A673 (cell line): ENCODE results near the gene LPAR2. TPM values are rescaled to one million over a fixed set of nuclear protein-coding genes. Genes with fewer than 3 reads are reported as not detected.
"Not testable (repeated sequence)": the region's sequence is repeated elsewhere in the genome, so short reads cannot be mapped to it uniquely, and the experiment has no call there.

ENCODE experiments used
- BruUV-seq: library from RNA; stranded (reverse); fragments of 400-500 nt; replicated peaks from 2 replicates; lab custom pipeline; 2021; lab: Mats Ljungman, UMichigan
- CTCF ChIA-PET: fragments of 300-600 bp; sonication (Branson Sonifier 250); formaldehyde crosslinking; loops from one replicate; lab custom pipeline; 2022; ENCODE audit warnings: antibody characterized with exemption; lab: Charles Lee
- POLR2A ChIA-PET: fragments of 300-600 bp; sonication (Branson Sonifier 250); formaldehyde crosslinking; loops from one replicate; lab custom pipeline; 2022; ENCODE audit warnings: antibody characterized with exemption; ENCODE audit not compliant: low non-redundant PET; lab: Charles Lee
- DNase-seq: peaks from one replicate; pipeline ENCODE4 v3.0.0-alpha.2; 2015; ENCODE audit warnings: low spot score
- H3K27ac ChIP-seq: fragments of 200-600 bp; sonication (generic); 2 replicates; pipeline ENCODE4 v1.5.1; 2016; ENCODE audit warnings: mixed run types, low read depth, mild to moderate bottlenecking, mixed read lengths, antibody characterized with exemption, low read length; ENCODE audit not compliant: poor library complexity, severe bottlenecking
- H3K27me3 ChIP-seq: fragments of 200-600 bp; sonication (generic); replicated peaks from 2 replicates; pipeline ENCODE4 v1.6.1; 2017; ENCODE audit warnings: mixed run types, low read depth, mild to moderate bottlenecking, mixed read lengths, antibody characterized with exemption, low read length; ENCODE audit not compliant: insufficient read depth, poor library complexity
- H3K36me3 ChIP-seq: fragments of 200-600 bp; sonication (generic); 2 replicates; pipeline ENCODE4 v1.6.1; 2016; ENCODE audit warnings: mixed run types, mild to moderate bottlenecking, mixed read lengths, antibody characterized with exemption, low read length; ENCODE audit not compliant: insufficient read depth, poor library complexity, severe bottlenecking
- H3K4me1 ChIP-seq: fragments of 200-600 bp; sonication (generic); 2 replicates; pipeline ENCODE4 v1.6.1; 2017; ENCODE audit warnings: mixed run types, mild to moderate bottlenecking, mixed read lengths, antibody characterized with exemption, low read length; ENCODE audit not compliant: insufficient read depth, poor library complexity, severe bottlenecking
- H3K4me3 ChIP-seq: fragments of 200-600 bp; sonication (generic); 2 replicates; pipeline ENCODE4 v1.5.1; 2016; ENCODE audit warnings: low read depth, mixed run types, mild to moderate bottlenecking, mixed read lengths, low read length; ENCODE audit not compliant: poor library complexity, severe bottlenecking
- H3K9me3 ChIP-seq: fragments of 200-600 bp; sonication (generic); 2 replicates; pipeline ENCODE4 v1.6.1; 2016; ENCODE audit warnings: mixed run types, low read depth, mild to moderate bottlenecking, mixed read lengths, antibody characterized with exemption, low read length; ENCODE audit not compliant: poor library complexity, severe bottlenecking
- EZH2 ChIP-seq: fragments of 200-600 bp; sonication (generic); IDR thresholded peaks from 2 replicates; pipeline ENCODE4 v1.6.1; 2017; ENCODE audit warnings: borderline replicate concordance, low read depth, mild to moderate bottlenecking, mixed read lengths, antibody characterized with exemption, low read length; ENCODE audit not compliant: poor library complexity, severe bottlenecking
- intact Hi-C: fragments of 100-400 bp; cut with micrococcal nuclease; formaldehyde crosslinking; loops from one replicate; pipeline ENCODE4 v1.10.0; 2022; ENCODE audit not compliant: unreplicated experiment
- total RNA-seq: library from RNA; stranded (reverse); gene quantifications from 2 replicates; pipeline ENCODE4 v1.2.3, GENCODE V29; 2021
- TF ChIP-seq, protein P1 (sequence below): fragments of 300-800, 200-600 bp; sonication (generic); conservative IDR thresholded peaks from 2 replicates; pipeline ENCODE4 v1.5.1; 2017; ENCODE audit warnings: low read depth, mild to moderate bottlenecking, antibody characterized with exemption, low read length, moderate library complexity, mixed read lengths

LPAR2 gene
- total RNA-seq, 1 experiment from 2014 or later = 17.2 TPM

DNA sequence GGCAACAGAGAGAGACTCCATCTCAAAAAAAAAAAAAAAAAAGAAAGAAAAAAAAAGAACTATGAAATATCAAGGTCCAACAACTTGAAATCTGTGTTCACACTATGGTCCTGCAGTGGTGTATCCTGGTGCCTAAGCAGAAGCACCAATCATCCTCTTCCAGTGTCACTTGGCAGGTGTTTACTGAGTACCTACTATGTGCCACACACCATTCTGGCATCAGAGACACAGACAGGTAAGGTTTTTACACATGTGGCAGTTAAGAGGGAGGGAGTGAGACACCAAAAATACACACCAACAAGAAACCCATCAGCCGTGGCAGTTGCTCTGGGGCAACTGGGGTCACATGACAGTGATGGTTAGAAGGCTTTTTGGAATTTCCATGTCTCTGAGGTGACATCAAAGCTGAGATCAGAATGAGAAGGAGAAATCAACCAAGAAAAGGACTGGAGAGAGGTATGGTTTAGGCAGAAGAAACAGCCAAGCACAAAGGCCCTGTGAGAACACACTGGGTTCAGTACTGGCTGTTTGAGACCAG is 27.2 kb downstream of the LPAR2 start:
- ChIA-PET CTCF (no interaction called here), POLR2A (no interaction called here)
- intact Hi-C loops = no loop called here
- H3K4me1 ChIP-seq = no peaks in the 10 kb centered on the region
- H3K9me3 ChIP-seq = no peaks in the 10 kb centered on the region
- H3K27ac ChIP-seq = no peak overlapping the region
- H3K27me3 ChIP-seq = no peaks in the 10 kb centered on the region
- no peaks in the 10 kb centered on the region for H3K36me3 ChIP-seq
- no peak for DNase-seq
- no peak for TF ChIP-seq EZH2
- TF ChIP-seq, protein P1, sequence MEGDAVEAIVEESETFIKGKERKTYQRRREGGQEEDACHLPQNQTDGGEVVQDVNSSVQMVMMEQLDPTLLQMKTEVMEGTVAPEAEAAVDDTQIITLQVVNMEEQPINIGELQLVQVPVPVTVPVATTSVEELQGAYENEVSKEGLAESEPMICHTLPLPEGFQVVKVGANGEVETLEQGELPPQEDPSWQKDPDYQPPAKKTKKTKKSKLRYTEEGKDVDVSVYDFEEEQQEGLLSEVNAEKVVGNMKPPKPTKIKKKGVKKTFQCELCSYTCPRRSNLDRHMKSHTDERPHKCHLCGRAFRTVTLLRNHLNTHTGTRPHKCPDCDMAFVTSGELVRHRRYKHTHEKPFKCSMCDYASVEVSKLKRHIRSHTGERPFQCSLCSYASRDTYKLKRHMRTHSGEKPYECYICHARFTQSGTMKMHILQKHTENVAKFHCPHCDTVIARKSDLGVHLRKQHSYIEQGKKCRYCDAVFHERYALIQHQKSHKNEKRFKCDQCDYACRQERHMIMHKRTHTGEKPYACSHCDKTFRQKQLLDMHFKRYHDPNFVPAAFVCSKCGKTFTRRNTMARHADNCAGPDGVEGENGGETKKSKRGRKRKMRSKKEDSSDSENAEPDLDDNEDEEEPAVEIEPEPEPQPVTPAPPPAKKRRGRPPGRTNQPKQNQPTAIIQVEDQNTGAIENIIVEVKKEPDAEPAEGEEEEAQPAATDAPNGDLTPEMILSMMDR = no peak
- BruUV-seq = no TSS peak
- H3K4me3 ChIP-seq = no peak overlapping the region

DNA sequence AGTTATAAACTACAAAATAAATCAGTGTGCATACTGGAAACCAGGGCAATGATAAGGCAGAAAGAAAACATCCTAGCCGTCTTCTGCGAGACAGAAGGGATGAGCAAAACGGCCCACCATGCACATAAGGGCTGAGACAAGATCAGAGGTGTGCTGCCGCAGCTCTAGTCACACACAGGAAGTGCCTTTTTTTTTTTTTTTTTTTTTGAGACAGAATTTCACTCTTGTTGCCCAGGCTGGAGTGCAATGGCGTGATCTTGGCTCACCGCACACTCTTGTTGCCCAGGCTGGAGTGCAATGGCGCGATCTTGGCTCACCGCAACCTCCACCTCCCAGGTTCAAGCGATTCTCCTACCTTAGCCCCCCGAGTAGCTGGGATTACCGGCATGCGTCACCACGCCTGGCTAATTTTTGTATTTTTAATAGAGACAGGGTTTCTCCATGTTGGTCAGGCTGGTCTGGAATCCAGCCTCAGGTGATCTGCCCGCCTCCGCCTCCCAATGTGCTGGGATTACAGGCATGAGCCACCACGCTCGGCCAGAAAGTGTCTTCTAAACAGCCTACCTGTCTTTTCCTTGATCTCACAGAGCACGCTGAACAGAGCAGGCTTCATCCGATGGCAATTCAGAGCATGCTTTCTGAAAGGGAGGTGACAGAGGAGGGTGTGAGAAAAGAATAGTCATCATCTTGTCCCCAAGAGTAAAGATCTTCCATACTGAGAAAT is 29.1 kb downstream of the LPAR2 start:
- H3K27ac ChIP-seq, H3K4me3 ChIP-seq, H3K4me1 ChIP-seq, H3K27me3 ChIP-seq, DNase-seq, intact Hi-C loops, H3K36me3 ChIP-seq, H3K9me3 ChIP-seq, BruUV-seq, CTCF ChIA-PET: not testable (repeated sequence)
- POLR2A ChIA-PET = interaction anchor here (0.7 kb wide), 1 partner anchor 301 kb away, joined by 8 read pairs; no protein-coding TSS in a partner anchor

DNA sequence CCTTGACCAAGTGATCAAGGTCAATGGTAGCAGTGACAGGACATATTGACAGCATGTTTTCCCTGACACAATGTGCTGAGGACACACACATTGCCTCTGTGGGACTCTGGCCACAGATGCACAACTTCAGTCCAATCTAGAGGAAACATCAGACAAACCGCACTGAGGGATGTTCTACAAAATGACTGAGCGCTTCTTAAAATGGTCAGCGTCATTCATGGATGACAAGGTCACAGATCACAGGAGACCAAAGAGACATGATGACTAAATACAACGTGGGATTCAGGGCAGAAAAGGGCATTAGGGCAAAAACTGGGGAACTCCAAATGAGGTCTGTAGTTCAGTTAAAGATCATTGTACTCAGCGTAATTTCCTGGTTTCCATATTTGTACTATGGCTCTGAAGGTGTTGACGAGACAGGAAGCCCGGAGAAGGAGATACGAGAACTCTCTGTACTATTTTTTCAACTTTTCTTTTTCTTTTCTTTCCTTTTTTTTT is 30.2 kb downstream of the LPAR2 start:
- Histone ChIP-seq H3K4me1 (no peaks in the 10 kb centered on the region), H3K36me3 (no peaks in the 10 kb centered on the region), H3K9me3 (no peaks in the 10 kb centered on the region), H3K27ac (no peak overlapping the region), H3K4me3 (no peak overlapping the region), H3K27me3 (no peaks in the 10 kb centered on the region)
- intact Hi-C loops = no loop called here
- BruUV-seq = no TSS peak
- DNase-seq = no peak
- ChIA-PET POLR2A (interaction anchor here (0.7 kb wide), 1 partner anchor 302 kb away, joined by 8 read pairs; no protein-coding TSS in a partner anchor), CTCF (no interaction called here)
- no peak for TF ChIP-seq EZH2
- TF ChIP-seq, protein P1 = no peak
